ENCODE results near the gene CADM1. TPM values are rescaled to one million over a fixed set of nuclear protein-coding genes. Genes with fewer than 3 reads are reported as not detected.

The CADM1 gene
- total and polyA plus RNA-seq, 7 donors, result 0.69 to 25.2 (median 15.6) TPM

GRCh38 chr11:115222218-115222862 is 281.9 kb downstream of the CADM1 start:
- DNase-seq, result no peak
- Histone ChIP-seq H3K27ac (no peak overlapping the region), H3K4me3 (no peak overlapping the region), H3K9me3 (no peaks in the 10 kb centered on the region), H3K27me3 (no peaks in the 10 kb centered on the region), H3K4me1 (peaks cover 0 to 12% (median 3%) of the 10 kb centered on the region in 4 donors), H3K36me3 (no peaks in the 10 kb centered on the region)
- WGBS, 2 donors, result 49 to 64% methylated on average over 5 of the region's 5 CpGs
- TF ChIP-seq CTCF (IDR thresholded peaks at IDR 0.05), result no peak
- no peak for TF ChIP-seq POLR2A (IDR thresholded peaks at IDR 0.05)
- no peak for TF ChIP-seq EP300 (IDR thresholded peaks at IDR 0.05)
- TF ChIP-seq POLR2AphosphoS5 (IDR thresholded peaks at IDR 0.05), result no peak
- intact Hi-C loops (cut with DNase I), result no loop called here

GRCh38 chr11:115221461-115222069 is 282.6 kb downstream of the CADM1 start:
- DNase-seq, result no peak
- intact Hi-C loops (cut with DNase I), result no loop called here
- Histone ChIP-seq H3K4me3 (no peak overlapping the region), H3K27me3 (no peaks in the 10 kb centered on the region), H3K9me3 (no peaks in the 10 kb centered on the region), H3K36me3 (peaks cover 0 to 6% (median 0%) of the 10 kb centered on the region in 4 donors), H3K27ac (no peak overlapping the region), H3K4me1 (peaks cover 0 to 9% (median 3%) of the 10 kb centered on the region in 4 donors)
- 85 to 93% methylated on average over 2 of the region's 2 CpGs for WGBS, 2 donors
- TF ChIP-seq POLR2AphosphoS5 (IDR thresholded peaks at IDR 0.05) (no peak), POLR2A (IDR thresholded peaks at IDR 0.05) (no peak), EP300 (IDR thresholded peaks at IDR 0.05) (no peak), CTCF (IDR thresholded peaks at IDR 0.05) (no peak)

GRCh38 chr11:115220911-115221310 is 283.3 kb downstream of the CADM1 start:
- no peaks in the 10 kb centered on the region for H3K27me3 ChIP-seq
- peaks cover 0 to 7% (median 3%) of the 10 kb centered on the region in 4 donors for H3K4me1 ChIP-seq
- TF ChIP-seq POLR2AphosphoS5 (IDR thresholded peaks at IDR 0.05) (no peak), CTCF (IDR thresholded peaks at IDR 0.05) (no peak), POLR2A (IDR thresholded peaks at IDR 0.05) (no peak), EP300 (IDR thresholded peaks at IDR 0.05) (no peak)
- WGBS, 2 donors, result 89% methylated on average over 4 of the region's 4 CpGs
- no peak overlapping the region for H3K27ac ChIP-seq
- DNase-seq, result no peak
- no peaks in the 10 kb centered on the region for H3K9me3 ChIP-seq
- no peak overlapping the region for H3K4me3 ChIP-seq
- peaks cover 0 to 6% (median 0%) of the 10 kb centered on the region in 4 donors for H3K36me3 ChIP-seq
- intact Hi-C loops (cut with DNase I), result no loop called here

- intact Hi-C loops (cut with DNase I), result no loop called here
Observed at GRCh38 chr11:115220423-115220822, 283.8 kb downstream of the CADM1 start.

More at GRCh38 chr11:115220423-115220822, 283.8 kb downstream of the CADM1 start:
- TF ChIP-seq POLR2AphosphoS5 (IDR thresholded peaks at IDR 0.05) (no peak), CTCF (IDR thresholded peaks at IDR 0.05) (no peak), EP300 (IDR thresholded peaks at IDR 0.05) (no peak), POLR2A (IDR thresholded peaks at IDR 0.05) (no peak)
- no peaks in the 10 kb centered on the region for H3K27me3 ChIP-seq
- WGBS, 2 donors, result 84 to 87% methylated on average over 6 of the region's 6 CpGs
- H3K4me1 ChIP-seq, result peaks cover 0 to 7% (median 3%) of the 10 kb centered on the region in 4 donors
- peaks cover 0 to 6% (median 0%) of the 10 kb centered on the region in 4 donors for H3K36me3 ChIP-seq
- H3K27ac ChIP-seq, result no peak overlapping the region
- no peak for DNase-seq
- no peaks in the 10 kb centered on the region for H3K9me3 ChIP-seq
- no peak overlapping the region for H3K4me3 ChIP-seq
